ENCODE results near the gene BBOF1.

- TF ChIP-seq POLR2AphosphoS5 (IDR thresholded peaks at IDR 0.05; ENCODE audit: low read depth, low read length) (no peak), POLR2A (IDR thresholded peaks at IDR 0.05; ENCODE audit: borderline replicate concordance, extremely low read depth, insufficient read depth, insufficient read length) (no peak)
- TF ChIP-seq, protein P1, sequence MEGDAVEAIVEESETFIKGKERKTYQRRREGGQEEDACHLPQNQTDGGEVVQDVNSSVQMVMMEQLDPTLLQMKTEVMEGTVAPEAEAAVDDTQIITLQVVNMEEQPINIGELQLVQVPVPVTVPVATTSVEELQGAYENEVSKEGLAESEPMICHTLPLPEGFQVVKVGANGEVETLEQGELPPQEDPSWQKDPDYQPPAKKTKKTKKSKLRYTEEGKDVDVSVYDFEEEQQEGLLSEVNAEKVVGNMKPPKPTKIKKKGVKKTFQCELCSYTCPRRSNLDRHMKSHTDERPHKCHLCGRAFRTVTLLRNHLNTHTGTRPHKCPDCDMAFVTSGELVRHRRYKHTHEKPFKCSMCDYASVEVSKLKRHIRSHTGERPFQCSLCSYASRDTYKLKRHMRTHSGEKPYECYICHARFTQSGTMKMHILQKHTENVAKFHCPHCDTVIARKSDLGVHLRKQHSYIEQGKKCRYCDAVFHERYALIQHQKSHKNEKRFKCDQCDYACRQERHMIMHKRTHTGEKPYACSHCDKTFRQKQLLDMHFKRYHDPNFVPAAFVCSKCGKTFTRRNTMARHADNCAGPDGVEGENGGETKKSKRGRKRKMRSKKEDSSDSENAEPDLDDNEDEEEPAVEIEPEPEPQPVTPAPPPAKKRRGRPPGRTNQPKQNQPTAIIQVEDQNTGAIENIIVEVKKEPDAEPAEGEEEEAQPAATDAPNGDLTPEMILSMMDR (IDR thresholded peaks at IDR 0.05 in 2 of 3, conservative IDR thresholded peaks at IDR 0.05 in 1 of 3; ENCODE audit: borderline replicate concordance in 1 of 3, insufficient read depth in 1 of 3, low read depth in 2 of 3, low read length in 2 of 3) = no peak
These were observed 21.8 kb upstream of the BBOF1 start for GRCh38 chr14:73997108-73997943.
